HepG2 (cell line): Measurements from ENCODE around the gene UBE2B. TPM values are rescaled to one million over a fixed set of nuclear protein-coding genes. Genes with fewer than 3 reads are reported as not detected.

Experiments
- ATAC-seq: fragments of 200-7000 bp; cut with Tn5 transposase; 3 replicates; pipeline ENCODE4 v1.9.1; 2020; ENCODE audit warnings: mild to moderate bottlenecking, moderate library complexity
- BruUV-seq: library from RNA; stranded (reverse); fragments of 400-500 nt; replicated peaks from 2 replicates; lab custom pipeline; 2021; lab: Mats Ljungman, UMichigan
- CTCF ChIA-PET: fragments of 300-600 bp; formaldehyde crosslinking; extraction: SDS; loops from one replicate; lab custom pipeline; 2021; ENCODE audit warnings: low total read pairs, inconsistent platforms, low intra/inter-chr PET ratio; lab: Yijun Ruan, JAX
- POLR2A ChIA-PET: fragments of 350-600 bp; sonication (Branson Sonifier 250); formaldehyde crosslinking; loops from one replicate; lab custom pipeline; 2020; ENCODE audit warnings: antibody characterized with exemption, inconsistent platforms; lab: Yijun Ruan, JAX
- DNase-seq: peaks from one replicate; pipeline ENCODE4 v3.0.0-alpha.2; 2015; ENCODE audit warnings: low spot score
- FAIRE-seq: peaks from 3 replicates; lab custom pipeline; 2011; peaks lifted over from hg19 to GRCh38; lab: Jason Lieb, UNC
- H2AFZ ChIP-seq: one replicate; pipeline ENCODE4 v1.6.1; 2011; ENCODE audit warnings: low read length, inconsistent platforms
- H3K27ac ChIP-seq: fragments of 300-600 bp; 3 replicates; pipeline ENCODE4 v1.8.0; 2011; ENCODE audit warnings: mixed run types, mild to moderate bottlenecking, mixed read lengths, low read length, inconsistent platforms; ENCODE audit not compliant: insufficient read depth; ENCODE audit errors: extremely low read length
- H3K27me3 ChIP-seq, 2 experiments: fragments of 200-600 bp in 1 of 2; 2 replicates in 1 of 2; 3 replicates in 1 of 2; pipeline versions ENCODE4 v1.6.0 to v1.8.0; 2011; ENCODE audit warnings: low read length in 2 of 2, mild to moderate bottlenecking in 2 of 2, moderate library complexity in 2 of 2, inconsistent platforms in 1 of 2; ENCODE audit not compliant: insufficient read depth in 2 of 2, control insufficient read depth in 1 of 2
- H3K36me3 ChIP-seq, 2 experiments: fragments of 200-600 bp in 1 of 2; replicated peaks in 1 of 2; 2 replicates in 1 of 2; 3 replicates in 1 of 2; pipeline versions ENCODE4 v1.5.1 to v1.8.0; 2011; ENCODE audit warnings: low read length in 2 of 2, inconsistent platforms in 1 of 2; ENCODE audit not compliant: insufficient read depth in 2 of 2, control insufficient read depth in 1 of 2
- H3K4me1 ChIP-seq: 2 replicates; pipeline ENCODE4 v1.5.1; 2012; ENCODE audit warnings: low read length, inconsistent platforms; ENCODE audit not compliant: insufficient read depth
- H3K4me2 ChIP-seq: 2 replicates; pipeline ENCODE4 v1.6.0; 2011; ENCODE audit warnings: low read depth, low read length, inconsistent platforms
- H3K4me3 ChIP-seq, 3 experiments: fragments of 200-600 bp in 1 of 3; sonication (generic), shearing (Covaris generic) in 1 of 3; replicated peaks in 1 of 3; 2 replicates each; pipeline ENCODE4 v1.5.1; 2011 to 2016; ENCODE audit warnings: low read length in 3 of 3, inconsistent platforms in 2 of 3, low read depth in 2 of 3, mild to moderate bottlenecking in 2 of 3, control low read depth in 1 of 3, mixed read lengths in 1 of 3; ENCODE audit not compliant: insufficient read depth in 1 of 3
- H3K79me2 ChIP-seq: one replicate; pipeline ENCODE4 v1.6.1; 2011; ENCODE audit warnings: low read length, inconsistent platforms; ENCODE audit not compliant: insufficient read depth
- H3K9ac ChIP-seq: 2 replicates; pipeline ENCODE4 v1.6.0; 2011; ENCODE audit warnings: mild to moderate bottlenecking, low read depth, low read length, inconsistent platforms; ENCODE audit not compliant: insufficient read depth
- H3K9me3 ChIP-seq: 2 replicates; pipeline ENCODE4 v1.5.1; 2012; ENCODE audit warnings: mild to moderate bottlenecking, low read length
- H4K20me1 ChIP-seq: 2 replicates; pipeline ENCODE4 v1.6.0; 2011; ENCODE audit warnings: inconsistent platforms, mild to moderate bottlenecking, low read length, moderate library complexity; ENCODE audit not compliant: insufficient read depth
- ATF1 ChIP-seq: IDR thresholded peaks from 2 replicates; pipeline ENCODE4 v1.6.1; 2016; ENCODE audit warnings: mild to moderate bottlenecking, control low read depth
- CC2D1A ChIP-seq: sonication (generic); formaldehyde crosslinking; IDR thresholded peaks from 2 replicates; pipeline ENCODE4 v1.8.1; 2023; ENCODE audit warnings: mild to moderate bottlenecking, missing genetic modification reagents
- ESRRA ChIP-seq: sonication (generic); formaldehyde crosslinking; IDR thresholded peaks from 2 replicates; pipeline ENCODE4 v1.5.1; 2020; ENCODE audit warnings: mild to moderate bottlenecking, low read depth, missing genetic modification reagents
- HMG20A ChIP-seq: IDR thresholded peaks from 2 replicates; pipeline ENCODE4 v1.6.1; 2016; ENCODE audit warnings: borderline replicate concordance
- NAIF1 ChIP-seq: sonication (generic); formaldehyde crosslinking; IDR thresholded peaks from 2 replicates; pipeline ENCODE4 v1.5.0; 2020; ENCODE audit warnings: mild to moderate bottlenecking, missing genetic modification reagents, borderline replicate concordance
- NCOA5 ChIP-seq: sonication (generic); formaldehyde crosslinking; IDR thresholded peaks from 2 replicates; pipeline ENCODE4 v1.4.0; 2020; ENCODE audit warnings: missing genetic modification reagents
- PCBP1 ChIP-seq: fragments of 200-400 bp; formaldehyde crosslinking; IDR thresholded peaks from 2 replicates; pipeline ENCODE4 v1.6.1; 2017; ENCODE audit warnings: mild to moderate bottlenecking, low read depth, low read length, borderline replicate concordance
- PHF21A ChIP-seq: sonication (generic); formaldehyde crosslinking; IDR thresholded peaks from 2 replicates; pipeline ENCODE4 v1.5.0; 2020; ENCODE audit warnings: mild to moderate bottlenecking, missing genetic modification reagents
- POLR2AphosphoS5 ChIP-seq: IDR thresholded peaks from 2 replicates; pipeline ENCODE4 v1.6.1; 2012; ENCODE audit warnings: low read depth, low read length
- POLR2G ChIP-seq: fragments of 200-400 bp; formaldehyde crosslinking; IDR thresholded peaks from 2 replicates; pipeline ENCODE4 v1.6.1; 2018; ENCODE audit warnings: mild to moderate bottlenecking, low read depth, low read length, moderate library complexity
- SOX6 ChIP-seq, 2 experiments: fragments of 450-650 bp in 1 of 2; sonication (generic) in 1 of 2; formaldehyde crosslinking in 1 of 2; IDR thresholded peaks; 2 replicates each; pipeline versions ENCODE4 v1.4.0 to v1.6.1; 2017 to 2020; ENCODE audit warnings: antibody characterized with exemption in 1 of 2, mild to moderate bottlenecking in 1 of 2, missing genetic modification reagents in 1 of 2
- SRSF4 ChIP-seq: fragments of 200-400 bp; formaldehyde crosslinking; IDR thresholded peaks from one replicate; pipeline ENCODE4 v1.6.1; 2018; ENCODE audit warnings: mild to moderate bottlenecking, low read depth, low read length, moderate library complexity; ENCODE audit not compliant: poor library complexity, severe bottlenecking
- ZNF12 ChIP-seq: sonication (generic); formaldehyde crosslinking; IDR thresholded peaks from 2 replicates; pipeline ENCODE4 v1.5.0; 2020; ENCODE audit warnings: missing genetic modification reagents
- ZNF883 ChIP-seq: sonication (generic); formaldehyde crosslinking; IDR thresholded peaks from 2 replicates; pipeline ENCODE4 v1.5.1; 2020; ENCODE audit warnings: mild to moderate bottlenecking, missing genetic modification reagents; ENCODE audit errors: not compliant biosample characterization
- WGBS: methylation state at CpG from one replicate; pipeline ENCODE4 v1.1.6; 2017; ENCODE audit warnings: low lambda C conversion rate; 5-methylcytosine and 5-hydroxymethylcytosine counted together
- in situ Hi-C: cut with HindIII; loops from 2 replicates; pipeline ENCODE4 v1.10.0; 2017; ENCODE audit warnings: low pct_unique_long_range_greater_than_20kb; ENCODE audit not compliant: extremely low pct_ligation_motif_present
- intact Hi-C: fragments of 100-400 bp; cut with micrococcal nuclease; formaldehyde crosslinking; loops from one replicate; pipeline ENCODE4 v1.10.0; 2022; ENCODE audit not compliant: unreplicated experiment
- polyA plus RNA-seq, 8 experiments: library from polyadenylated mRNA; depleted of rRNA in 3 of 8; stranded (reverse) in 7 of 8; unstranded in 1 of 8; fragments of >200 nt; fragmentation: Illumina TruSeq in 4 of 8; extraction: Trizol in 4 of 8; gene quantifications; 2 replicates each; pipeline versions ENCODE4 v1.2.1 to v1.2.3, GENCODE V29; 2011 to 2016; ENCODE audit warnings: low read depth in 4 of 8, missing spikeins in 1 of 8, mixed read lengths in 1 of 8; ENCODE audit not compliant: insufficient read depth in 1 of 8
- total RNA-seq, 5 experiments: library from RNA; depleted of rRNA; stranded (reverse); fragments of >200 nt; fragmentation: Illumina TruSeq; extraction: Trizol; gene quantifications; 2 replicates each; pipeline ENCODE4 v1.2.3, GENCODE V29; 2016; ENCODE audit warnings: low read depth in 1 of 5
- TF ChIP-seq, protein P1 (sequence below): fragments of 450-650 bp; IDR thresholded peaks from 2 replicates; pipeline ENCODE4 v1.6.1; 2016
- TF ChIP-seq, protein P2 (sequence below): sonication (generic); formaldehyde crosslinking; IDR thresholded peaks from 2 replicates; pipeline ENCODE4 v1.8.1; 2023; ENCODE audit warnings: mild to moderate bottlenecking, missing genetic modification reagents, borderline replicate concordance
- TF ChIP-seq, protein P3 (sequence below), 2 experiments: fragments of 450-650 bp in 1 of 2; sonication (generic) in 1 of 2; formaldehyde crosslinking; IDR thresholded peaks; 2 replicates each; pipeline versions ENCODE4 v1.5.0 to v1.8.0; 2020 to 2022; ENCODE audit warnings: mild to moderate bottlenecking in 1 of 2, missing genetic modification reagents in 1 of 2
- TF ChIP-seq, protein P4 (sequence below): sonication (generic); formaldehyde crosslinking; IDR thresholded peaks from 2 replicates; pipeline ENCODE4 v1.8.1; 2023; ENCODE audit warnings: mild to moderate bottlenecking, missing genetic modification reagents

UBE2B gene
- total and polyA plus RNA-seq, 2 of the 13 experiments (the other 11 are each of a cell fraction or from before 2014, with no cell fraction given) = 25.2 to 56.0 TPM

DNA sequence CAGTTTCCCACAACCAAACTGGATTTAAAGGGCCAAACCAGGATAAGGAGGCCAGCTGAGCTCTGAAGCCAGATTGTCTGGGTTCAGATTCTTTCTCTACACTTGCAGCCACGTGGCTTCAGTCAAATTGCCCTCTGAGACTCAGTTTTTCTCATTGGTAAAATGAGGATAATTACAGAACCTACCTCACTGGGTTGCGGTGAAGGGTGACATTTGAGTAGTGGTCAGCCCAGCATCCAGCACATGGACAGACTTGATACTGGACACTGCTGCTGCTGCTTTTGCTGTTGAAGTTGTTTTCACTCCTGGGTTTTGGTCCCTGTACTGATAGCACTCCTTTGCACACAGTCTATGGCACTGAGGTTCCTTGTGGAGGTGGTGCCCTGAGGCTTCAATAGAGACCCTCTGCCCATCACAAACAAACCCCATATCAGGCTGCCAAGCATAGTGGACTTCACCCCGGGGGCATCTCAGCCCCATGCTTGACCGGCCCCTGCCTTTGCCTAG, 66.0 kb downstream of the UBE2B start:
- H3K4me3 ChIP-seq = peak overlapping the region; percentile 12 to 72 (median 45); a peak in 5 of 6 replicates
- H3K27me3 ChIP-seq = peaks cover 2 to 6% of the 10 kb centered on the region in 2 experiments; a peak in 3 of 5 replicates
- H4K20me1 ChIP-seq = no peaks in the 10 kb centered on the region
- no peak overlapping the region for H2AFZ ChIP-seq
- BruUV-seq = TSS peak; percentile 76
- DNase-seq (no peak), ATAC-seq (peak; percentile 40), FAIRE-seq (no peak)
- H3K9ac ChIP-seq = peak overlapping the region; percentile 57
- in situ Hi-C loops = no loop called here
- 0% methylated on average over 1 of the region's 4 CpGs for WGBS
- intact Hi-C loops = loop anchor here (2.0 kb wide), 1 partner anchor 87 kb away; the partner anchor contains the start of gene JADE2
- H3K4me2 ChIP-seq = peak overlapping the region; percentile 96
- ChIA-PET CTCF (no interaction called here), POLR2A (interaction anchor here (1.0 to 2.9 kb wide), 9 partner anchors 9 to 89 kb away, joined by 4 to 31 read pairs (median 7); partner anchors contain the start of genes CDKN2AIPNL and UBE2B)
- peak overlapping the region; percentile 47 for H3K27ac ChIP-seq
- H3K9me3 ChIP-seq = no peaks in the 10 kb centered on the region
- peaks cover 70% of the 10 kb centered on the region for H3K4me1 ChIP-seq
- no peaks in the 10 kb centered on the region for H3K36me3 ChIP-seq
- no peaks in the 10 kb centered on the region for H3K79me2 ChIP-seq
- TF ChIP-seq PHF21A (CRISPR knock-in tag) (no peak), POLR2G (peak; percentile 47; the same call in 1 of the 2 replicates), ZNF883 (CRISPR knock-in tag) (no peak), CC2D1A (CRISPR knock-in tag) (no peak), ESRRA (CRISPR knock-in tag) (no peak), SOX6 (IDR thresholded peaks at IDR 0.05) (no peak), SOX6 (CRISPR knock-in tag; IDR thresholded peaks at IDR 0.05) (0 out of 2 replicates have a peak, but pooled peaks have one; percentile 3), ATF1 (0 out of 2 replicates have a peak, but pooled peaks have one; percentile 10), ZNF12 (no peak), HMG20A (CRISPR knock-in tag) (0 out of 2 replicates have a peak, but pooled peaks have one; percentile 8), NCOA5 (CRISPR knock-in tag) (no peak), NAIF1 (CRISPR knock-in tag) (no peak), PCBP1 (no peak), SRSF4 (no peak), POLR2AphosphoS5 (peak; percentile 83)
- TF ChIP-seq, protein P1, sequence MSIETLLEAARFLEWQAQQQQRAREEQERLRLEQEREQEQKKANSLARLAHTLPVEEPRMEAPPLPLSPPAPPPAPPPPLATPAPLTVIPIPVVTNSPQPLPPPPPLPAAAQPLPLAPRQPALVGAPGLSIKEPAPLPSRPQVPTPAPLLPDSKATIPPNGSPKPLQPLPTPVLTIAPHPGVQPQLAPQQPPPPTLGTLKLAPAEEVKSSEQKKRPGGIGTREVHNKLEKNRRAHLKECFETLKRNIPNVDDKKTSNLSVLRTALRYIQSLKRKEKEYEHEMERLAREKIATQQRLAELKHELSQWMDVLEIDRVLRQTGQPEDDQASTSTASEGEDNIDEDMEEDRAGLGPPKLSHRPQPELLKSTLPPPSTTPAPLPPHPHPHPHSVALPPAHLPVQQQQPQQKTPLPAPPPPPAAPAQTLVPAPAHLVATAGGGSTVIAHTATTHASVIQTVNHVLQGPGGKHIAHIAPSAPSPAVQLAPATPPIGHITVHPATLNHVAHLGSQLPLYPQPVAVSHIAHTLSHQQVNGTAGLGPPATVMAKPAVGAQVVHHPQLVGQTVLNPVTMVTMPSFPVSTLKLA = 0 out of 2 replicates have a peak, but pooled peaks have one; percentile 4
- TF ChIP-seq, protein P2, sequence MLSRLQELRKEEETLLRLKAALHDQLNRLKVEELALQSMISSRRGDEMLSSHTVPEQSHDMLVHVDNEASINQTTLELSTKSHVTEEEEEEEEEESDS (CRISPR knock-in tag) = peak; percentile 32
- TF ChIP-seq, protein P3, sequence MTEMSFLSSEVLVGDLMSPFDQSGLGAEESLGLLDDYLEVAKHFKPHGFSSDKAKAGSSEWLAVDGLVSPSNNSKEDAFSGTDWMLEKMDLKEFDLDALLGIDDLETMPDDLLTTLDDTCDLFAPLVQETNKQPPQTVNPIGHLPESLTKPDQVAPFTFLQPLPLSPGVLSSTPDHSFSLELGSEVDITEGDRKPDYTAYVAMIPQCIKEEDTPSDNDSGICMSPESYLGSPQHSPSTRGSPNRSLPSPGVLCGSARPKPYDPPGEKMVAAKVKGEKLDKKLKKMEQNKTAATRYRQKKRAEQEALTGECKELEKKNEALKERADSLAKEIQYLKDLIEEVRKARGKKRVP (CRISPR knock-in tag; IDR thresholded peaks at IDR 0.05) = no peak
- TF ChIP-seq, protein P4, sequence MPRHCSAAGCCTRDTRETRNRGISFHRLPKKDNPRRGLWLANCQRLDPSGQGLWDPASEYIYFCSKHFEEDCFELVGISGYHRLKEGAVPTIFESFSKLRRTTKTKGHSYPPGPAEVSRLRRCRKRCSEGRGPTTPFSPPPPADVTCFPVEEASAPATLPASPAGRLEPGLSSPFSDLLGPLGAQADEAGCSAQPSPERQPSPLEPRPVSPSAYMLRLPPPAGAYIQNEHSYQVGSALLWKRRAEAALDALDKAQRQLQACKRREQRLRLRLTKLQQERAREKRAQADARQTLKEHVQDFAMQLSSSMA (CRISPR knock-in tag) = peak; percentile 52; the same call in 1 of the 2 replicates
